ENCODE measurements around the gene BOLA3. TPM values are rescaled to one million over a fixed set of nuclear protein-coding genes. Genes with fewer than 3 reads are reported as not detected.

Gene BOLA3, protein sequence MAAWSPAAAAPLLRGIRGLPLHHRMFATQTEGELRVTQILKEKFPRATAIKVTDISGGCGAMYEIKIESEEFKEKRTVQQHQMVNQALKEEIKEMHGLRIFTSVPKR
- 31.0 and 34.3 TPM in 2 replicates for total RNA-seq

GRCh38 chr2:74147727-74148456 is at the start of gene BOLA3:
TSS of gene BOLA3 (minus strand) at chr2:74147912. CDS start at chr2:74147874, 38 bp downstream.

DNA sequence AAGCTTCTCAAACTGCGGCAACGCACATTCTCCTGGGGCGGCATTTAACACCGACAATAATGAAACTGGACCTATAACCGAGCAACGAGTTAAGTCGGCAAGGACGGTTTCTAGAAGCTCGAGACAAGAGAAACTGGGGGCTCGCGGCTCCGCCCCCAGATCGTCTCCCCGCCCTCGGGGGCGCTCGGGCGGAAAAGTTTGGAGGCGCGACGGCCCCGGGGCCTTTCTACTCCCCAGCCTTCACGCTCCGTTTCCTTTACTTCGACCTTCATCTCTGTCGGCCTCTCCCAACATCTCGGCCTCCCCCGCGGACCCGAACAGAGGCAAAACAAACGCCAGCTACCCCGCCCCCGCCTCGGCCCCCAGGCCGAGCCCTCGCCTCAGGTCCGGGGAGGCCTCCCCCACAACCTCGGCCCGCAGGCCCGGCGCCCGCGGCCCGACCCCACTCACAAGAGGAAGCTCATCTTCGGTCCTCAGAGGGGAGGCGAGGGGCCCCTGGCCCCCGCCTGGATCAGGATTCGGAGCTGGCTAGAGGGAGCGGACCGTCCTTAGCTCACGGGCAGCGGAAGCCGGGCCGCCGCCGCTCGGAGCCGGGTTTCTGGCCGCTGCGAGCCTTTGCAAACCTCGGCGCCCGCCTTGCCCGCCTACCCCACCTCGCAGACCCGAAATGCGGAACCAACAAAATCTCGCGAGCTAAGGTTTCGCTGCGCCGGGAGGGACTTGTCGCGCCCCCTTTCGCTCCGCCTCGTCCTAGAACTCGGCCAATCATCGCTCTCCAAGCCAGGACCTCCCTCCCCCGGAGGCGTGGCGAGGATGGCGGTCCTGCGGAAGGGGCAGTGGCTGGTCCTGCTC is 30.7 kb upstream of the BOLA3 start, which contains the start of gene MOB1A:
Gene MOB1A, minus strand, starts transcription at position 669 of the 852 bp plus-strand sequence. Its CDS starts 205 bp downstream, at position 464.

Other genes with a start within 250 kb of the BOLA3 start
- 39.1 and 48.6 TPM in 2 replicates for gene DGUOK, start 221.0 kb downstream of the BOLA3 start, total RNA-seq
- 2.4 and 3.0 TPM in 2 replicates for gene TET3, start 163.0 kb downstream of the BOLA3 start, total RNA-seq
- 73.2 and 74.5 TPM in 2 replicates for gene MOB1A, start 31.0 kb upstream of the BOLA3 start, total RNA-seq
- gene MTHFD2, start 50.7 kb upstream of the BOLA3 start, total RNA-seq = 109 and 119 TPM in 2 replicates
- gene SLC4A5, start 195.5 kb upstream of the BOLA3 start, total RNA-seq = under 0.01 and 0.31 TPM in 2 replicates
- 185 TPM in 2 replicates for gene DCTN1, start 232.4 kb upstream of the BOLA3 start, total RNA-seq

Data from aortic smooth muscle cell (primary cell).